ENCODE data around the gene TEKTIP1. TPM values are rescaled to one million over a fixed set of nuclear protein-coding genes. Genes with fewer than 3 reads are reported as not detected.

Gene TEKTIP1
- total and polyA plus RNA-seq, 9 of the 15 experiments (the other 6 are each of a cell fraction or from before 2014, with no cell fraction given) = 0.66 TPM; not detected in 8

- Histone ChIP-seq H3K4me1 (replicated peaks in 1 of 2; ENCODE audit: control insufficient read depth in 2 of 2, insufficient read depth in 2 of 2, low read length in 2 of 2) (peaks cover 0 to 32% of the 10 kb centered on the region in 2 experiments; a peak in 3 of 5 replicates), H3K9ac (ENCODE audit: insufficient read depth in 1 of 2, low read depth in 2 of 2, low read length in 2 of 2) (no peak overlapping the region), H3K4me3 (no peak overlapping the region), H4K20me1 (replicated peaks; ENCODE audit: control insufficient read depth, insufficient read depth, low read length) (no peaks in the 10 kb centered on the region), H3K9me1 (ENCODE audit: control insufficient read depth, insufficient read depth, low read length) (no peaks in the 10 kb centered on the region), H3K79me2 (ENCODE audit: control insufficient read depth, insufficient read depth, low read length) (peaks cover 19% of the 10 kb centered on the region), H3K27me3 (ENCODE audit: control insufficient read depth in 2 of 2, insufficient read depth in 2 of 2, low read length in 2 of 2) (no peaks in the 10 kb centered on the region), H3K4me2 (ENCODE audit: insufficient read depth, low read length) (no peak overlapping the region), H2AFZ (ENCODE audit: low read depth, low read length) (no peak overlapping the region), H3K27ac (ENCODE audit: extremely low read depth, low read depth, low read length) (no peak overlapping the region), H3K36me3 (ENCODE audit: control insufficient read depth, insufficient read depth, low read length) (peaks cover 74% of the 10 kb centered on the region), H3K9me3 (replicated peaks; ENCODE audit: control insufficient read depth, insufficient read depth, low read depth, low read length) (no peaks in the 10 kb centered on the region)
- FAIRE-seq (no peak), DNase-seq (ENCODE audit: extremely low read depth in 1 of 4, low spot score in 3 of 4) (peak in 1 of 4 experiments; percentile 31), ATAC-seq (no peak)
- WGBS (ENCODE audit: insufficient coverage, low coverage, missing lambda C conversion rate) = 100% methylated on average over 13 of the region's 14 CpGs
- no TSS peak for BruUV-seq (replicated peaks)
- CTCF ChIA-PET (ENCODE audit: low intra/inter-chr PET ratio) = no interaction called here
- TF ChIP-seq ZNF75A (CRISPR knock-in tag; IDR thresholded peaks at IDR 0.05) (no peak), SAFB2 (IDR thresholded peaks at IDR 0.05; ENCODE audit: borderline replicate concordance, low read depth, low read length, severe bottlenecking) (no peak), ILF3 (IDR thresholded peaks at IDR 0.05; ENCODE audit: borderline replicate concordance) (no peak), NCOA2 (IDR thresholded peaks at IDR 0.05; ENCODE audit: partially characterized antibody in 2 of 2) (no peak), ZNF121 (CRISPR knock-in tag; conservative IDR thresholded peaks at IDR 0.05) (no peak), PYGO2 (tag; IDR thresholded peaks at IDR 0.05) (no peak), ASH1L (IDR thresholded peaks at IDR 0.05; ENCODE audit: borderline replicate concordance, low read depth, partially characterized antibody) (no peak), HMGN3 (IDR thresholded peaks at IDR 0.05; ENCODE audit: borderline replicate concordance, extremely low read depth, insufficient read length, low read depth, low read length) (no peak), JUND (IDR thresholded peaks at IDR 0.05; ENCODE audit: borderline replicate concordance, low read depth, low read length) (no peak), JUND (tag; IDR thresholded peaks at IDR 0.05; ENCODE audit: borderline replicate concordance, low read depth, low read length) (no peak), NCOA1 (IDR thresholded peaks at IDR 0.05; ENCODE audit: low read depth) (no peak), MCM3 (IDR thresholded peaks at IDR 0.05) (no peak), ZNF586 (CRISPR knock-in tag; conservative IDR thresholded peaks at IDR 0.05) (no peak), ZNF583 (CRISPR knock-in tag; IDR thresholded peaks at IDR 0.05) (no peak), ZNF668 (CRISPR knock-in tag; IDR thresholded peaks at IDR 0.05) (no peak), NELFE (IDR thresholded peaks at IDR 0.05; ENCODE audit: insufficient read depth, insufficient read length) (no peak), ELF1 (tag; IDR thresholded peaks at IDR 0.05) (no peak), UBTF (IDR thresholded peaks at IDR 0.05; ENCODE audit: borderline replicate concordance in 1 of 2, low read depth in 2 of 2, low read length in 2 of 2) (no peak)
- in situ Hi-C loops (cut with MboI) (no loop called here), intact Hi-C loops (cut with micrococcal nuclease) (no loop called here)
- POLR2A ChIA-PET = no interaction called here
Measured at GRCh38 chr19:3493651-3494050, 45.3 kb upstream of the TEKTIP1 start.

All from K562 (cell line).